Choroid plexus epithelial cell (primary cell): Measurements from ENCODE around the gene JAG2.
"Not testable (repeated sequence)": the region's sequence is repeated elsewhere in the genome, so short reads cannot be mapped to it uniquely, and the experiment has no call there.

Experiments used
- DNase-seq: peaks from one replicate; pipeline ENCODE4 v3.0.0-alpha.2; 2010; ENCODE audit warnings: low read depth
- H3K4me3 ChIP-seq: 2 replicates; pipeline ENCODE4 v1.5.1; 2011; ENCODE audit warnings: low read depth, mild to moderate bottlenecking, control low read depth, low read length, moderate library complexity
- CTCF ChIP-seq: conservative IDR thresholded peaks from 2 replicates; pipeline ENCODE4 v1.5.1; 2011; ENCODE audit warnings: low read depth, mild to moderate bottlenecking, control low read depth, inconsistent platforms, low read length, moderate library complexity

The JAG2 gene

GRCh38 chr14:105120056-105120455 lies 48.5 kb downstream of the JAG2 start:
- no peak for TF ChIP-seq CTCF
- no peak overlapping the region for H3K4me3 ChIP-seq
- no peak for DNase-seq

- TF ChIP-seq CTCF, result no peak
- DNase-seq, result no peak
- H3K4me3 ChIP-seq, result no peak overlapping the region
Observed at GRCh38 chr14:105119408-105120025, 49.1 kb downstream of the JAG2 start.

- no peak for TF ChIP-seq CTCF
- no peak overlapping the region for H3K4me3 ChIP-seq
- DNase-seq, result no peak
Observed at GRCh38 chr14:105118646-105119407, 49.7 kb downstream of the JAG2 start.

GRCh38 chr14:105117710-105118385 lies 50.7 kb downstream of the JAG2 start:
- TF ChIP-seq CTCF, result no peak
- DNase-seq, result no peak
- H3K4me3 ChIP-seq, result no peak overlapping the region

- TF ChIP-seq CTCF, result no peak
- DNase-seq, result no peak
- H3K4me3 ChIP-seq, result no peak overlapping the region
Observed at GRCh38 chr14:105117257-105117646, 51.3 kb downstream of the JAG2 start.

GRCh38 chr14:105116451-105117256 lies 51.9 kb downstream of the JAG2 start:
- TF ChIP-seq CTCF, result no peak
- DNase-seq, result no peak
- H3K4me3 ChIP-seq, result no peak overlapping the region

GRCh38 chr14:105109243-105109642 lies 59.3 kb downstream of the JAG2 start:
- H3K4me3 ChIP-seq, DNase-seq: not testable (repeated sequence)
